C4-2B (cell line): Measurements from ENCODE around the gene COL9A2.

ENCODE experiments used
- ZFX ChIP-seq: fragments of 450-650 bp; IDR thresholded peaks from 2 replicates; pipeline ENCODE4 v1.6.1; 2017
- TF ChIP-seq, protein P1 (sequence below): fragments of 450-650 bp; conservative IDR thresholded peaks from 2 replicates; pipeline ENCODE4 v1.5.1; 2017; ENCODE audit warnings: mild to moderate bottlenecking

GRCh38 chr1:40309374-40310128 lies 7.5 kb downstream of the COL9A2 start:
- TF ChIP-seq, protein P1, sequence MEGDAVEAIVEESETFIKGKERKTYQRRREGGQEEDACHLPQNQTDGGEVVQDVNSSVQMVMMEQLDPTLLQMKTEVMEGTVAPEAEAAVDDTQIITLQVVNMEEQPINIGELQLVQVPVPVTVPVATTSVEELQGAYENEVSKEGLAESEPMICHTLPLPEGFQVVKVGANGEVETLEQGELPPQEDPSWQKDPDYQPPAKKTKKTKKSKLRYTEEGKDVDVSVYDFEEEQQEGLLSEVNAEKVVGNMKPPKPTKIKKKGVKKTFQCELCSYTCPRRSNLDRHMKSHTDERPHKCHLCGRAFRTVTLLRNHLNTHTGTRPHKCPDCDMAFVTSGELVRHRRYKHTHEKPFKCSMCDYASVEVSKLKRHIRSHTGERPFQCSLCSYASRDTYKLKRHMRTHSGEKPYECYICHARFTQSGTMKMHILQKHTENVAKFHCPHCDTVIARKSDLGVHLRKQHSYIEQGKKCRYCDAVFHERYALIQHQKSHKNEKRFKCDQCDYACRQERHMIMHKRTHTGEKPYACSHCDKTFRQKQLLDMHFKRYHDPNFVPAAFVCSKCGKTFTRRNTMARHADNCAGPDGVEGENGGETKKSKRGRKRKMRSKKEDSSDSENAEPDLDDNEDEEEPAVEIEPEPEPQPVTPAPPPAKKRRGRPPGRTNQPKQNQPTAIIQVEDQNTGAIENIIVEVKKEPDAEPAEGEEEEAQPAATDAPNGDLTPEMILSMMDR = no peak
- TF ChIP-seq ZFX = no peak
